PC-3 (cell line): ENCODE results near the gene UBR2. TPM values are rescaled to one million over a fixed set of nuclear protein-coding genes. Genes with fewer than 3 reads are reported as not detected.
A peak's percentile ranks its signal among the peaks of the same experiment; 100 is the strongest.

Experiments
- ATAC-seq: fragments of 200-7000 bp; cut with Tn5 transposase; 2 replicates; pipeline ENCODE4 v1.9.1; 2020; ENCODE audit warnings: mild to moderate bottlenecking, moderate library complexity
- BruUV-seq: library from RNA; stranded (reverse); fragments of 400-500 nt; replicated peaks from 2 replicates; lab custom pipeline; 2021; lab: Mats Ljungman, UMichigan
- CTCF ChIA-PET: fragments of 300-600 bp; sonication (Branson Sonifier 250); formaldehyde crosslinking; loops from one replicate; lab custom pipeline; 2022; ENCODE audit warnings: antibody characterized with exemption; lab: Charles Lee
- POLR2A ChIA-PET: fragments of 300-600 bp; sonication (Branson Sonifier 250); formaldehyde crosslinking; loops from one replicate; lab custom pipeline; 2022; ENCODE audit warnings: antibody characterized with exemption; ENCODE audit not compliant: unreplicated experiment; lab: Charles Lee
- DNase-seq: peaks from one replicate; pipeline ENCODE4 v3.0.0-alpha.2; 2015
- H2AFZ ChIP-seq: fragments of 300-600 bp; sonication (generic); 2 replicates; pipeline ENCODE4 v1.6.0; 2016; ENCODE audit warnings: antibody characterized with exemption, low read length
- H3F3A ChIP-seq: fragments of 300-600 bp; sonication (generic); one replicate; pipeline ENCODE4 v1.6.0; 2017; ENCODE audit warnings: antibody characterized with exemption, low read length, control low read depth, mild to moderate bottlenecking; ENCODE audit not compliant: unreplicated experiment
- H3K27ac ChIP-seq: fragments of 300-600 bp; sonication (generic); 2 replicates; pipeline ENCODE4 v1.5.1; 2016; ENCODE audit warnings: mild to moderate bottlenecking, low read length
- H3K27me3 ChIP-seq: fragments of 300-600 bp; sonication (generic); 2 replicates; pipeline ENCODE4 v1.6.1; 2016; ENCODE audit warnings: low read length, mixed read lengths
- H3K36me3 ChIP-seq: fragments of 300-600 bp; sonication (generic); 2 replicates; pipeline ENCODE4 v1.6.1; 2016; ENCODE audit warnings: low read depth, mixed run types, low read length, mixed read lengths
- H3K4me1 ChIP-seq: fragments of 300-600 bp; sonication (generic); 2 replicates; pipeline ENCODE4 v1.5.1; 2016; ENCODE audit warnings: low read length; ENCODE audit not compliant: insufficient read depth
- H3K4me2 ChIP-seq: fragments of 300-600 bp; sonication (generic); 2 replicates; pipeline ENCODE4 v1.6.0; 2016; ENCODE audit warnings: low read length
- H3K4me3 ChIP-seq: fragments of 300-600 bp; sonication (generic); 2 replicates; pipeline ENCODE4 v1.5.1; 2016; ENCODE audit warnings: mild to moderate bottlenecking, low read length, mixed read lengths
- H3K79me2 ChIP-seq: fragments of 300-600 bp; sonication (generic); 2 replicates; pipeline ENCODE4 v1.6.1; 2017; ENCODE audit warnings: low read length, mixed read lengths
- H3K9ac ChIP-seq: fragments of 300-600 bp; sonication (generic); 2 replicates; pipeline ENCODE4 v1.6.0; 2016; ENCODE audit warnings: mild to moderate bottlenecking, low read length
- H3K9me2 ChIP-seq: fragments of 300-600 bp; sonication (generic); replicated peaks from 2 replicates; pipeline ENCODE4 v1.6.1; 2016; ENCODE audit warnings: mixed run types, low read length, mixed read lengths
- H3K9me3 ChIP-seq: fragments of 300-600 bp; sonication (generic); 2 replicates; pipeline ENCODE4 v1.6.1; 2016; ENCODE audit warnings: low read length, mixed read lengths
- H4K20me1 ChIP-seq: fragments of 300-600 bp; sonication (generic); 2 replicates; pipeline ENCODE4 v1.6.1; 2016; ENCODE audit warnings: low read length, mixed read lengths
- CTCF ChIP-seq: fragments of 300-600 bp; sonication (generic); conservative IDR thresholded peaks from 2 replicates; pipeline ENCODE4 v1.5.1; 2017; ENCODE audit warnings: antibody characterized with exemption, low read depth, mild to moderate bottlenecking, low read length
- EZH2 ChIP-seq: fragments of 300-600 bp; sonication (generic); IDR thresholded peaks from one replicate; pipeline ENCODE4 v1.6.1; 2017; ENCODE audit warnings: antibody characterized with exemption, mild to moderate bottlenecking, low read length; ENCODE audit not compliant: unreplicated experiment
- EZH2phosphoT487 ChIP-seq: fragments of 300-600 bp; sonication (generic); IDR thresholded peaks from 2 replicates; pipeline ENCODE4 v1.6.1; 2018; ENCODE audit warnings: mild to moderate bottlenecking, antibody characterized with exemption, low read length, borderline replicate concordance
- intact Hi-C: fragments of 100-400 bp; cut with micrococcal nuclease; formaldehyde crosslinking; loops from 2 replicates; pipeline ENCODE4 v1.9.0; 2023
- total RNA-seq: library from RNA; depleted of rRNA; stranded (reverse); fragments of >200 nt; gene quantifications from 2 replicates; pipeline ENCODE4 v1.2.3, GENCODE V29; 2014

Gene UBR2
- total RNA-seq, 1 experiment from 2014 or later: 19.6 TPM

DNA sequence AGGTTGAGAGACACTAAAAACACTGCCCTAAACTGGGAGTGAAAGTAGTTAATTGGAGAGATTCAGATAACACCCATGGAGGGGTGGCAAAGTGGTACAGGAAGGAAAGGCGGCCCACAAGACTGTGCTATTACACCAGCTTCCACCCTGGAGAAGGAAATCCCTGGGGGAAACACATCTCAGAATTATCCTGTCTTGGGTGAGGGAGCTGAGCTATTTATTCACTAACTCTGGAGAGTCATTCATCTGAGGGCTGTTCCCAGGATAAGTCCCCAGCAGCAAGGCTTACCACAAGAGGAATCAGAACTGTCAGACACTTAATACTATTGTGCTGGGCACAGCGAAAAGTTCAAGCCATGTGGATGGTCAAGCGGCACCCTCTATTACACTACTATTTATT lies 172.1 kb downstream of the UBR2 start:
- H3K9ac ChIP-seq: no peak overlapping the region
- no TSS peak for BruUV-seq
- H3K4me1 ChIP-seq: no peaks in the 10 kb centered on the region
- no peaks in the 10 kb centered on the region for H3K36me3 ChIP-seq
- DNase-seq (no peak), ATAC-seq (no peak)
- no peak for TF ChIP-seq EZH2phosphoT487
- no peak for TF ChIP-seq CTCF
- no peak for TF ChIP-seq EZH2
- no peaks in the 10 kb centered on the region for H3K79me2 ChIP-seq
- H4K20me1 ChIP-seq: no peaks in the 10 kb centered on the region
- H2AFZ ChIP-seq: no peak overlapping the region
- H3K4me3 ChIP-seq: no peak overlapping the region
- no peaks in the 10 kb centered on the region for H3K9me3 ChIP-seq
- H3K27ac ChIP-seq: no peak overlapping the region
- intact Hi-C loops: no loop called here
- H3K4me2 ChIP-seq: no peak overlapping the region
- CTCF ChIA-PET: interaction anchor here (0.6 kb wide), 1 partner anchor 604 kb away, joined by 6 read pairs; no protein-coding TSS in a partner anchor
- H3K9me2 ChIP-seq: no peaks in the 10 kb centered on the region
- POLR2A ChIA-PET: interaction anchor here (0.6 kb wide), 1 partner anchor 263 kb away, joined by 3 read pairs; no protein-coding TSS in a partner anchor
- no peaks in the 10 kb centered on the region for H3K27me3 ChIP-seq
- H3F3A ChIP-seq: no peaks in the 10 kb centered on the region

- ATAC-seq (no peak), DNase-seq (no peak)
- Histone ChIP-seq H3K9me2 (no peaks in the 10 kb centered on the region), H3K79me2 (peaks cover 26% of the 10 kb centered on the region), H4K20me1 (peaks cover 9% of the 10 kb centered on the region; the same call in 1 of the 2 replicates), H3F3A (no peaks in the 10 kb centered on the region), H2AFZ (no peak overlapping the region), H3K27me3 (no peaks in the 10 kb centered on the region), H3K4me1 (peaks cover 7% of the 10 kb centered on the region; the same call in 1 of the 2 replicates), H3K4me2 (no peak overlapping the region), H3K9me3 (no peaks in the 10 kb centered on the region), H3K4me3 (no peak overlapping the region), H3K36me3 (no peaks in the 10 kb centered on the region), H3K27ac (no peak overlapping the region), H3K9ac (no peak overlapping the region)
- no TSS peak for BruUV-seq
- CTCF ChIA-PET: no interaction called here
- intact Hi-C loops: no loop called here
- TF ChIP-seq CTCF (no peak), EZH2 (no peak), EZH2phosphoT487 (no peak)
- POLR2A ChIA-PET: no interaction called here
Measured at GRCh38 chr6:42740725-42741124, 176.9 kb downstream of the UBR2 start.

DNA sequence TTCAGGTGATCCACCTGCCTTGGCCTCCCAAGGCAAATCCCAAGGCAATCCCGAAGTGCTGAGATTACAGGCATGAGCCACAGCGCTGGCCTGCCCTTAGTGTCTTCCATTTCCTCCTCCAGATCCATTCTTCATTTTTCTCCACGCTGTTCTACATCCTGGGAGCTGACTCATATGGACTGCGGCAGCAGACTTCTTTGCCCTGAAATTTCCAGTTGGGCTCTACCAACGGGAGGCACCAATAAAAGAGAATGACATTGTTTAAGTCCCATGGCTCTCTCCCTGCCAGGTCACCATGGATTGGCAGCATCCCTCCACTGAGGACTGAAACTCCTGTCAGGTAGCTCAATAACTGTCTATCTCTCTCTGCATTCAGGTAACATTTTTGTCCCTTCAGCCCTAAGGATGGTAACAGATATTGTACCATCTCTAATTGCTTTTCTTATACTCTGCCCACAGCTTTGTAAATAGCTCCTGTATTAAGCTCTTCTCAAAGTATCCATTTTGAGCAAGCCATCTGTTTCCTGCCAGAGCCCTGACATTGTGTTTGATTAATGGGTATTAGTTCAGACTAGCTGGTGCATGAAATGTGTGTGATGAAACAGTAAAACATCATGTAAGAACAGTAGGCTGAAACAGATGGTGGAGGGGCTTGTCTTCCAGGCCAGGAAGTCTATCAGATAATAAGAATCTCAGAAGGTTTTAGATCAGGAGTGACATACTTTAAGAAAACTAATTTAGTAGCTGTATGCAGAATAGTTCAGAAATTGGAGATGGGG lies 178.5 kb downstream of the UBR2 start:
- ChIA-PET CTCF (no interaction called here), POLR2A (interaction anchor here (0.6 kb wide), 2 partner anchors 40 to 61 kb away, joined by 6 to 21 read pairs; no protein-coding TSS in a partner anchor)
- peaks cover 7% of the 10 kb centered on the region; the same call in 1 of the 2 replicates for H3K4me1 ChIP-seq
- no peak overlapping the region for H3K4me2 ChIP-seq
- H3K9me2 ChIP-seq: no peaks in the 10 kb centered on the region
- no peaks in the 10 kb centered on the region for H3K27me3 ChIP-seq
- TF ChIP-seq CTCF (no peak), EZH2phosphoT487 (no peak), EZH2 (no peak)
- H3F3A ChIP-seq: no peaks in the 10 kb centered on the region
- no peak overlapping the region for H3K4me3 ChIP-seq
- peak; percentile 44 for DNase-seq
- peaks cover 9% of the 10 kb centered on the region; the same call in 1 of the 2 replicates for H4K20me1 ChIP-seq
- ATAC-seq: no peak
- no peak overlapping the region for H3K27ac ChIP-seq
- intact Hi-C loops: no loop called here
- no TSS peak for BruUV-seq
- H3K9me3 ChIP-seq: no peaks in the 10 kb centered on the region
- no peak overlapping the region for H2AFZ ChIP-seq
- H3K79me2 ChIP-seq: peaks cover 27% of the 10 kb centered on the region
- H3K9ac ChIP-seq: no peak overlapping the region
- H3K36me3 ChIP-seq: no peaks in the 10 kb centered on the region
